MCF 10A (cell line): ENCODE results near the gene PAX2. TPM values are rescaled to one million over a fixed set of nuclear protein-coding genes. Genes with fewer than 3 reads are reported as not detected.
A peak's percentile ranks its signal among the peaks of the same experiment; 100 is the strongest.

Experiments
- BruUV-seq: library from RNA; stranded (reverse); fragments of 400-500 nt; replicated peaks from 2 replicates; lab custom pipeline; 2021; lab: Mats Ljungman, UMichigan
- CTCF ChIA-PET: fragments of 300-600 bp; sonication (Branson Sonifier 250); formaldehyde crosslinking; extraction: SDS; loops from one replicate; lab custom pipeline; 2021; ENCODE audit warnings: antibody characterized with exemption, inconsistent platforms; lab: Yijun Ruan, JAX
- POLR2A ChIA-PET: fragments of 300-600, 350-650 bp; sonication (Branson Sonifier 250); formaldehyde crosslinking; extraction: SDS; loops from one replicate; lab custom pipeline; 2020; ENCODE audit warnings: antibody characterized with exemption, inconsistent platforms; lab: Yijun Ruan, JAX
- DNase-seq: peaks from one replicate; pipeline ENCODE4 v3.0.0-alpha.2; 2018; ENCODE audit not compliant: unreplicated experiment
- H3K27ac Mint-ChIP-seq: one replicate; pipeline ENCODE4 v1.8.0; 2022; ENCODE audit warnings: mild to moderate bottlenecking, low read depth, mixed read lengths; ENCODE audit not compliant: unreplicated experiment
- H3K27me3 Mint-ChIP-seq: one replicate; pipeline ENCODE4 v1.8.0; 2022; ENCODE audit warnings: mixed read lengths; ENCODE audit not compliant: insufficient read depth, unreplicated experiment
- H3K36me3 Mint-ChIP-seq: one replicate; pipeline ENCODE4 v1.8.0; 2022; ENCODE audit warnings: mild to moderate bottlenecking, moderate library complexity, mixed read lengths; ENCODE audit not compliant: insufficient read depth, unreplicated experiment
- H3K4me1 Mint-ChIP-seq: one replicate; pipeline ENCODE4 v1.8.0; 2022; ENCODE audit warnings: mixed read lengths; ENCODE audit not compliant: insufficient read depth, unreplicated experiment
- H3K4me3 Mint-ChIP-seq: one replicate; pipeline ENCODE4 v1.8.0; 2022; ENCODE audit warnings: mild to moderate bottlenecking, moderate library complexity, mixed read lengths; ENCODE audit not compliant: unreplicated experiment
- H3K9me3 Mint-ChIP-seq: one replicate; pipeline ENCODE4 v1.8.0; 2022; ENCODE audit warnings: mixed read lengths; ENCODE audit not compliant: unreplicated experiment
- intact Hi-C: fragments of 100-400 bp; cut with micrococcal nuclease; formaldehyde crosslinking; loops from 2 replicates; pipeline ENCODE4 v1.14.1; 2022
- total RNA-seq: library from RNA; stranded (reverse); gene quantifications from 2 replicates; pipeline ENCODE4 v1.2.3, GENCODE V29; 2022
- TF ChIP-seq, protein P1 (sequence below): fragments of 200-600 bp; IDR thresholded peaks from one replicate; pipeline ENCODE4 v1.8.0; 2022; ENCODE audit warnings: antibody characterized with exemption, mild to moderate bottlenecking; ENCODE audit not compliant: unreplicated experiment

PAX2 gene
- total RNA-seq, 1 experiment from 2014 or later: not detected

GRCh38 chr10:100841528-100841927, 96.1 kb downstream of the PAX2 start:
- DNase-seq: no peak
- intact Hi-C loops: no loop called here
- CTCF ChIA-PET: interaction anchor here (0.7 kb wide), 1 partner anchor 23 kb away, joined by 3 read pairs; no protein-coding TSS in a partner anchor
- Mint-ChIP-seq H3K36me3 (no peaks in the 10 kb centered on the region), H3K27ac (no peak overlapping the region), H3K4me3 (no peak overlapping the region), H3K4me1 (no peaks in the 10 kb centered on the region), H3K27me3 (peaks cover 19% of the 10 kb centered on the region), H3K9me3 (no peaks in the 10 kb centered on the region)
- POLR2A ChIA-PET: no interaction called here
- TF ChIP-seq, protein P1, sequence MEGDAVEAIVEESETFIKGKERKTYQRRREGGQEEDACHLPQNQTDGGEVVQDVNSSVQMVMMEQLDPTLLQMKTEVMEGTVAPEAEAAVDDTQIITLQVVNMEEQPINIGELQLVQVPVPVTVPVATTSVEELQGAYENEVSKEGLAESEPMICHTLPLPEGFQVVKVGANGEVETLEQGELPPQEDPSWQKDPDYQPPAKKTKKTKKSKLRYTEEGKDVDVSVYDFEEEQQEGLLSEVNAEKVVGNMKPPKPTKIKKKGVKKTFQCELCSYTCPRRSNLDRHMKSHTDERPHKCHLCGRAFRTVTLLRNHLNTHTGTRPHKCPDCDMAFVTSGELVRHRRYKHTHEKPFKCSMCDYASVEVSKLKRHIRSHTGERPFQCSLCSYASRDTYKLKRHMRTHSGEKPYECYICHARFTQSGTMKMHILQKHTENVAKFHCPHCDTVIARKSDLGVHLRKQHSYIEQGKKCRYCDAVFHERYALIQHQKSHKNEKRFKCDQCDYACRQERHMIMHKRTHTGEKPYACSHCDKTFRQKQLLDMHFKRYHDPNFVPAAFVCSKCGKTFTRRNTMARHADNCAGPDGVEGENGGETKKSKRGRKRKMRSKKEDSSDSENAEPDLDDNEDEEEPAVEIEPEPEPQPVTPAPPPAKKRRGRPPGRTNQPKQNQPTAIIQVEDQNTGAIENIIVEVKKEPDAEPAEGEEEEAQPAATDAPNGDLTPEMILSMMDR: no peak
- no TSS peak for BruUV-seq

DNA sequence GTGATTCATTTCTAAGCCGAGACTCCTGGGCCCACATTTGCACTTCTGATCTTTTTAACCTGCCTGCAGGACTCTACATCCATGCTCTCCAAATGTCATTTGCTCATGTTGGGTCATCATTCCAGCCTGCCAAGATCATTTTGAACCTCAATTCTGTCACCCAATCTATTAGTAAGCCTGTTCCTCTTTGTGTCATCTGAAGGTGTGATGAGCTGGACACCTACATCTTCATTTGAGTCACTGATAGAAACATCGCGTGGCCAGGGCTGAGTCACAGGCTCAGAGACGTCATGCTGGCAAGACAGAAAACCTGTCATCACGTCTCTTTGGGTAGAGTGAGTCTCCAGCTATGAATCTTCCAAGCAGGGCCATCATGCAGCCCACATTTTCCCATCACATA, 102.1 kb downstream of the PAX2 start:
- ChIA-PET POLR2A (no interaction called here), CTCF (interaction anchor here (0.6 to 1.8 kb wide), 3 partner anchors 8 to 1085 kb away, joined by 3 to 6 read pairs (median 3); no protein-coding TSS in a partner anchor)
- no peaks in the 10 kb centered on the region for H3K9me3 Mint-ChIP-seq
- peaks cover 79% of the 10 kb centered on the region for H3K27me3 Mint-ChIP-seq
- TF ChIP-seq, protein P1: no peak
- no TSS peak for BruUV-seq
- H3K27ac Mint-ChIP-seq: no peak overlapping the region
- intact Hi-C loops: no loop called here
- H3K36me3 Mint-ChIP-seq: no peaks in the 10 kb centered on the region
- H3K4me3 Mint-ChIP-seq: no peak overlapping the region
- peaks cover 9% of the 10 kb centered on the region for H3K4me1 Mint-ChIP-seq
- DNase-seq: peak; percentile 43

GRCh38 chr10:100848770-100849169, 103.4 kb downstream of the PAX2 start:
- Mint-ChIP-seq H3K27me3 (peaks cover 76% of the 10 kb centered on the region), H3K4me1 (peaks cover 9% of the 10 kb centered on the region), H3K27ac (no peak overlapping the region), H3K4me3 (no peak overlapping the region), H3K36me3 (no peaks in the 10 kb centered on the region), H3K9me3 (no peaks in the 10 kb centered on the region)
- ChIA-PET CTCF (interaction anchor here (0.9 to 1.8 kb wide), 4 partner anchors 8 to 313 kb away, joined by 3 to 9 read pairs (median 5); partner anchors contain the start of gene HIF1AN), POLR2A (interaction anchor here (0.6 to 1.0 kb wide), 2 partner anchors 313 to 328 kb away, joined by 3 read pairs; partner anchors contain the start of gene HIF1AN)
- no TSS peak for BruUV-seq
- intact Hi-C loops: no loop called here
- DNase-seq: no peak
- TF ChIP-seq, protein P1: no peak

- no TSS peak for BruUV-seq
- POLR2A ChIA-PET: no interaction called here
- Mint-ChIP-seq H3K27me3 (peaks cover 93% of the 10 kb centered on the region), H3K27ac (no peak overlapping the region), H3K36me3 (no peaks in the 10 kb centered on the region), H3K4me1 (no peaks in the 10 kb centered on the region), H3K9me3 (no peaks in the 10 kb centered on the region), H3K4me3 (no peak overlapping the region)
- CTCF ChIA-PET: interaction anchor here (0.7 kb wide), 1 partner anchor 48 kb away, joined by 4 read pairs; no protein-coding TSS in a partner anchor
- no peak for DNase-seq
- intact Hi-C loops: no loop called here
- TF ChIP-seq, protein P1: no peak
These were observed 112.9 kb downstream of the PAX2 start for GRCh38 chr10:100858261-100858660.
